Measurements from ENCODE around the gene MN1.

DNA sequence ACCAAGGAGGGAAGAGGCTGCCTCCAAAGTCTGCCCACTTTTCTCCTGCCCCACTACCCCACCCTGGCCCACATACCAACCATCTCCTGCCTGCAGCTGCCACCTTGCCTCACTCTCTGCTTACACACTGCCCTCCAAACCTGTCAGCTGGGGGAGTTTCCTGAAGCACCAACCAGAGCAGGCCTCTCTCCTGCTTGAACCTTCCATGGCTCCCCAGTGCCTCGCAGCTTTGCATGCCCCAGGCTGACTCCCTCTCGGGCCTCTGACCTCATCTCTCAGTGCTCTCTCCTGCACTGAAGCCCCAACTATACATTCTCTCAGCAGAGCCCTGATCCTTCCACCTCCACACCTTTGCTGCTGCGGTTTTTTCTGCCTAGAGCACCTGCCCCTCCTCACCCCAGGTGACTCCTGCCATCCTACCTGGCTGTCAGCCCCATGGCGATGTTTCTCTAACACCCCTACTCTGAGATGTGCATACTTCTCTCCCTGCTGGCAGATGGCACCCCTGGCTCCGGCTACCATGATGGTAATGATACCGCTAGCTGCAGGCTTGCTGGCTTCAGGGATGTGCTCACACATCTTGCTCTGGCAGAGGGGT lies 43.5 kb downstream of the MN1 start:
- TF ChIP-seq, protein P1, sequence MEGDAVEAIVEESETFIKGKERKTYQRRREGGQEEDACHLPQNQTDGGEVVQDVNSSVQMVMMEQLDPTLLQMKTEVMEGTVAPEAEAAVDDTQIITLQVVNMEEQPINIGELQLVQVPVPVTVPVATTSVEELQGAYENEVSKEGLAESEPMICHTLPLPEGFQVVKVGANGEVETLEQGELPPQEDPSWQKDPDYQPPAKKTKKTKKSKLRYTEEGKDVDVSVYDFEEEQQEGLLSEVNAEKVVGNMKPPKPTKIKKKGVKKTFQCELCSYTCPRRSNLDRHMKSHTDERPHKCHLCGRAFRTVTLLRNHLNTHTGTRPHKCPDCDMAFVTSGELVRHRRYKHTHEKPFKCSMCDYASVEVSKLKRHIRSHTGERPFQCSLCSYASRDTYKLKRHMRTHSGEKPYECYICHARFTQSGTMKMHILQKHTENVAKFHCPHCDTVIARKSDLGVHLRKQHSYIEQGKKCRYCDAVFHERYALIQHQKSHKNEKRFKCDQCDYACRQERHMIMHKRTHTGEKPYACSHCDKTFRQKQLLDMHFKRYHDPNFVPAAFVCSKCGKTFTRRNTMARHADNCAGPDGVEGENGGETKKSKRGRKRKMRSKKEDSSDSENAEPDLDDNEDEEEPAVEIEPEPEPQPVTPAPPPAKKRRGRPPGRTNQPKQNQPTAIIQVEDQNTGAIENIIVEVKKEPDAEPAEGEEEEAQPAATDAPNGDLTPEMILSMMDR (IDR thresholded peaks at IDR 0.05; ENCODE audit: control extremely low read depth in 1 of 3, insufficient read depth in 1 of 3, low read depth in 1 of 3, low read length in 3 of 3) = no peak
- no peak for TF ChIP-seq GTF2F1 (IDR thresholded peaks at IDR 0.05; ENCODE audit: borderline replicate concordance, low read depth, low read length)
- no peak for TF ChIP-seq TEAD4 (IDR thresholded peaks at IDR 0.05; ENCODE audit: low read depth, low read length)
- no peak for TF ChIP-seq NANOG (IDR thresholded peaks at IDR 0.05; ENCODE audit: insufficient read depth, low read depth, low read length, poor library complexity, severe bottlenecking)
- TF ChIP-seq CEBPB (IDR thresholded peaks at IDR 0.05; ENCODE audit: low read depth, low read length) = no peak
- no peak for TF ChIP-seq SIN3A (conservative IDR thresholded peaks at IDR 0.05 in 1 of 2, IDR thresholded peaks at IDR 0.05 in 1 of 2; ENCODE audit: low read depth in 1 of 2, low read length in 2 of 2)
- TF ChIP-seq EZH2 (IDR thresholded peaks at IDR 0.05; ENCODE audit: low read depth, low read length, severe bottlenecking) = no peak
- no peak for TF ChIP-seq CREB1 (IDR thresholded peaks at IDR 0.05)
- TF ChIP-seq POLR2A (IDR thresholded peaks at IDR 0.05; ENCODE audit: control extremely low read depth in 1 of 2, low read depth in 2 of 2, low read length in 2 of 2) = no peak
- TF ChIP-seq CBX8 (IDR thresholded peaks at IDR 0.05; ENCODE audit: borderline replicate concordance, low read depth, low read length) = no peak
- no peak for TF ChIP-seq SP2 (IDR thresholded peaks at IDR 0.05; ENCODE audit: low read length)
- no peak for TF ChIP-seq JUND (IDR thresholded peaks at IDR 0.05; ENCODE audit: low read length)
- TF ChIP-seq RFX5 (IDR thresholded peaks at IDR 0.05; ENCODE audit: borderline replicate concordance, low read depth, low read length) = no peak
- TF ChIP-seq MAFK (IDR thresholded peaks at IDR 0.05; ENCODE audit: low read depth, low read length) = no peak
